IMR-90 (cell line): Measurements from ENCODE around the gene C6orf89. TPM values are rescaled to one million over a fixed set of nuclear protein-coding genes. Genes with fewer than 3 reads are reported as not detected.

Experiments used
- ATAC-seq: fragments of 200-7000 bp; cut with Tn5 transposase; 2 replicates; pipeline ENCODE4 v1.9.1; 2020; ENCODE audit warnings: low read depth, mild to moderate bottlenecking, moderate library complexity
- BruUV-seq: library from RNA; stranded (reverse); fragments of 400-500 nt; replicated peaks from 2 replicates; lab custom pipeline; 2021; lab: Mats Ljungman, UMichigan
- CTCF ChIA-PET: fragments of 300-600 bp; formaldehyde crosslinking; extraction: SDS; loops from one replicate; lab custom pipeline; 2021; ENCODE audit warnings: antibody characterized with exemption; lab: Yijun Ruan, JAX
- POLR2A ChIA-PET: fragments of 300-600 bp; sonication (Branson Sonifier 250); formaldehyde crosslinking; loops from one replicate; lab custom pipeline; 2022; ENCODE audit warnings: antibody characterized with exemption; ENCODE audit not compliant: unreplicated experiment; lab: Charles Lee
- DNase-seq: peaks from one replicate; pipeline ENCODE4 v3.0.0; 2013
- H2AFZ ChIP-seq: replicated peaks from 2 replicates; pipeline ENCODE3; 2013; ENCODE audit warnings: low read length, mild to moderate bottlenecking; ENCODE audit not compliant: poor library complexity
- H2AK5ac ChIP-seq: 2 replicates; pipeline ENCODE4 v1.6.1; 2013; ENCODE audit warnings: low read depth, low read length, inconsistent platforms
- H2AK9ac ChIP-seq: replicated peaks from 2 replicates; pipeline ENCODE3; 2013; ENCODE audit warnings: mild to moderate bottlenecking, low read depth, low read length, moderate library complexity; ENCODE audit not compliant: poor library complexity
- H2BK120ac ChIP-seq: 2 replicates; pipeline ENCODE4 v1.6.1; 2013; ENCODE audit warnings: low read depth, low read length, inconsistent platforms
- H2BK15ac ChIP-seq: 3 replicates; pipeline ENCODE4 v1.6.1; 2013; ENCODE audit warnings: low read depth, low read length, inconsistent platforms
- H2BK20ac ChIP-seq: 2 replicates; pipeline ENCODE4 v1.6.1; 2013; ENCODE audit warnings: low read depth, mild to moderate bottlenecking, inconsistent platforms, low read length, moderate library complexity
- H2BK5ac ChIP-seq: 2 replicates; pipeline ENCODE4 v1.6.1; 2013; ENCODE audit warnings: mild to moderate bottlenecking, low read depth, low read length, inconsistent platforms; ENCODE audit not compliant: poor library complexity, severe bottlenecking
- H3K14ac ChIP-seq: replicated peaks from 2 replicates; pipeline ENCODE4 v1.6.1; 2013; ENCODE audit warnings: low read depth, low read length, inconsistent platforms
- H3K18ac ChIP-seq: 2 replicates; pipeline ENCODE4 v1.6.1; 2013; ENCODE audit warnings: low read depth, low read length, control low read depth
- H3K23ac ChIP-seq: 2 replicates; pipeline ENCODE4 v1.6.1; 2013; ENCODE audit warnings: low read depth, low read length, inconsistent platforms
- H3K27ac ChIP-seq: 2 replicates; pipeline ENCODE4 v1.5.1; 2013; ENCODE audit warnings: mild to moderate bottlenecking, control low read depth, low read length; ENCODE audit not compliant: insufficient read depth
- H3K27me3 ChIP-seq: 2 replicates; pipeline ENCODE4 v1.6.1; 2013; ENCODE audit warnings: low read length; ENCODE audit not compliant: control insufficient read depth, insufficient read depth
- H3K36me3 ChIP-seq: 2 replicates; pipeline ENCODE4 v1.6.1; 2013; ENCODE audit warnings: low read length, mixed read lengths; ENCODE audit not compliant: control insufficient read depth, insufficient read depth
- H3K4ac ChIP-seq: 2 replicates; pipeline ENCODE4 v1.6.1; 2013; ENCODE audit warnings: low read depth, low read length, inconsistent platforms
- H3K4me1 ChIP-seq: 2 replicates; pipeline ENCODE4 v1.6.1; 2013; ENCODE audit warnings: low read length, mixed read lengths; ENCODE audit not compliant: control insufficient read depth, insufficient read depth
- H3K4me2 ChIP-seq: 2 replicates; pipeline ENCODE4 v1.6.1; 2013; ENCODE audit warnings: low read depth, mild to moderate bottlenecking, control low read depth, low read length, moderate library complexity
- H3K4me3 ChIP-seq: 2 replicates; pipeline ENCODE4 v1.5.1; 2013; ENCODE audit warnings: low read depth, mild to moderate bottlenecking, control low read depth, low read length, moderate library complexity; ENCODE audit not compliant: insufficient read depth
- H3K56ac ChIP-seq: 2 replicates; pipeline ENCODE4 v1.6.1; 2013; ENCODE audit warnings: low read length, inconsistent platforms; ENCODE audit not compliant: insufficient read depth; ENCODE audit errors: extremely low read depth
- H3K79me1 ChIP-seq, 2 experiments: 2 replicates each; pipeline ENCODE4 v1.6.1; 2013; ENCODE audit warnings: low read length in 2 of 2, inconsistent platforms in 1 of 2, low read depth in 1 of 2
- H3K9ac ChIP-seq: 2 replicates; pipeline ENCODE4 v1.6.1; 2013; ENCODE audit warnings: low read depth, low read length, control low read depth
- H3K9me1 ChIP-seq: 2 replicates; pipeline ENCODE4 v1.6.1; 2013; ENCODE audit warnings: low read length, inconsistent platforms; ENCODE audit not compliant: insufficient read depth
- H3K9me3 ChIP-seq: 2 replicates; pipeline ENCODE4 v1.6.1; 2013; ENCODE audit warnings: low read length; ENCODE audit not compliant: control insufficient read depth, insufficient read depth
- H4K20me1 ChIP-seq: 2 replicates; pipeline ENCODE4 v1.6.1; 2013; ENCODE audit warnings: low read length, inconsistent platforms; ENCODE audit not compliant: insufficient read depth
- H4K5ac ChIP-seq: 2 replicates; pipeline ENCODE4 v1.6.1; 2013; ENCODE audit warnings: mild to moderate bottlenecking, low read depth, low read length, control low read depth
- H4K8ac ChIP-seq, 2 experiments: 2 replicates each; pipeline ENCODE4 v1.6.1; 2013; ENCODE audit warnings: low read depth in 2 of 2, low read length in 2 of 2, control low read depth in 1 of 2, inconsistent platforms in 1 of 2
- H4K91ac ChIP-seq: 2 replicates; pipeline ENCODE4 v1.6.1; 2013; ENCODE audit warnings: low read depth, low read length, inconsistent platforms; ENCODE audit not compliant: insufficient read depth
- BHLHE40 ChIP-seq: fragments of 150-350 bp; IDR thresholded peaks from 2 replicates; pipeline ENCODE4 v1.6.1; 2016; ENCODE audit warnings: mild to moderate bottlenecking, low read depth, low read length
- CEBPB ChIP-seq: IDR thresholded peaks from 2 replicates; pipeline ENCODE4 v1.6.1; 2012; ENCODE audit warnings: low read depth, low read length, improper control_type of control experiment
- CHD1 ChIP-seq: IDR thresholded peaks from 2 replicates; pipeline ENCODE4 v1.6.1; 2012; ENCODE audit warnings: low read depth, low read length, improper control_type of control experiment
- CTCF ChIP-seq: conservative IDR thresholded peaks from 2 replicates; pipeline ENCODE4 v1.5.1; 2012; ENCODE audit warnings: mild to moderate bottlenecking, low read depth, low read length, improper control_type of control experiment
- ELK1 ChIP-seq: fragments of 150-350 bp; IDR thresholded peaks from 2 replicates; pipeline ENCODE4 v1.6.1; 2016; ENCODE audit warnings: low read depth, mild to moderate bottlenecking, low read length, moderate library complexity, borderline replicate concordance
- FOS ChIP-seq: fragments of 150-350 bp; IDR thresholded peaks from 2 replicates; pipeline ENCODE4 v1.6.1; 2016; ENCODE audit warnings: low read depth, low read length
- MAFK ChIP-seq: IDR thresholded peaks from 2 replicates; pipeline ENCODE4 v1.6.1; 2012; ENCODE audit warnings: low read depth, low read length, improper control_type of control experiment
- MAZ ChIP-seq: IDR thresholded peaks from 2 replicates; pipeline ENCODE4 v1.6.1; 2012; ENCODE audit warnings: low read depth, mild to moderate bottlenecking, low read length, improper control_type of control experiment, moderate library complexity, borderline replicate concordance
- MXI1 ChIP-seq: IDR thresholded peaks from 2 replicates; pipeline ENCODE4 v1.6.1; 2012; ENCODE audit warnings: low read depth, mild to moderate bottlenecking, low read length, moderate library complexity, borderline replicate concordance
- NFE2L2 ChIP-seq: fragments of 150-350 bp; IDR thresholded peaks from 2 replicates; pipeline ENCODE4 v1.6.1; 2016; ENCODE audit warnings: low read depth, mild to moderate bottlenecking, low read length
- POLR2A ChIP-seq: IDR thresholded peaks from 2 replicates; pipeline ENCODE4 v1.6.1; 2012; ENCODE audit warnings: mild to moderate bottlenecking, low read depth, low read length
- RAD21 ChIP-seq: IDR thresholded peaks from 2 replicates; pipeline ENCODE4 v1.6.1; 2012; ENCODE audit warnings: low read length, improper control_type of control experiment
- RCOR1 ChIP-seq: IDR thresholded peaks from 2 replicates; pipeline ENCODE4 v1.6.1; 2012; ENCODE audit warnings: mild to moderate bottlenecking, low read length, improper control_type of control experiment; ENCODE audit not compliant: insufficient replicate concordance
- RFX5 ChIP-seq: IDR thresholded peaks from 2 replicates; pipeline ENCODE4 v1.8.0; 2012; ENCODE audit warnings: low read depth, mild to moderate bottlenecking, low read length, moderate library complexity
- SMC3 ChIP-seq: fragments of 150-350 bp; IDR thresholded peaks from 2 replicates; pipeline ENCODE4 v1.6.1; 2016; ENCODE audit warnings: low read depth, mild to moderate bottlenecking, antibody characterized with exemption, low read length, moderate library complexity
- USF2 ChIP-seq: fragments of 150-350 bp; IDR thresholded peaks from 2 replicates; pipeline ENCODE4 v1.6.1; 2017; ENCODE audit warnings: mild to moderate bottlenecking, antibody characterized with exemption, low read length, low read depth
- WGBS, 2 experiments: methylation state at CpG; one replicate each; pipeline versions ENCODE4 v1.1.5 to v1.1.7; 2013; ENCODE audit warnings: missing lambda C conversion rate in 2 of 2; ENCODE audit not compliant: insufficient read length in 1 of 2; ENCODE audit errors: extremely low coverage in 2 of 2; 5-methylcytosine and 5-hydroxymethylcytosine counted together
- dilution Hi-C: fragments of 300-500 bp; cut with HindIII; formaldehyde crosslinking; loops from one replicate; pipeline ENCODE4 v1.14.3; 2018; ENCODE audit warnings: low sequenced_read_pairs; ENCODE audit not compliant: unreplicated experiment
- in situ Hi-C: fragments of 300-500 bp; cut with MboI; formaldehyde crosslinking; loops from 3 replicates; pipeline ENCODE4 v1.14.3; 2019; ENCODE audit warnings: low sequenced_read_pairs, inconsistent platforms, mixed read lengths
- intact Hi-C: fragments of 100-400 bp; cut with micrococcal nuclease; formaldehyde crosslinking; loops from 2 replicates; pipeline ENCODE4 v1.10.0; 2022
- polyA plus RNA-seq, 3 experiments: library from polyadenylated mRNA; depleted of rRNA; stranded (reverse); fragments of >200 nt; gene quantifications; 2 replicates each; pipeline ENCODE4 v1.2.3, GENCODE V29; 2012; ENCODE audit warnings: low replicate concordance in 1 of 3
- total RNA-seq: library from RNA; depleted of rRNA; stranded (reverse); fragments of >200 nt; gene quantifications from 2 replicates; pipeline ENCODE4 v1.2.3, GENCODE V29; 2012

Gene C6orf89
- total and polyA plus RNA-seq, 2 of the 4 experiments (the other 2 are of a cell fraction): 30.8 to 52.3 TPM

- POLR2A ChIA-PET: no interaction called here
- WGBS, 2 experiments: 99% methylated on average over 8 of the region's 16 CpGs; no CpG with 5 or more reads in 1 of the 2 experiments
Observed at GRCh38 chr6:36968266-36968977, 82.7 kb downstream of the C6orf89 start.

More at GRCh38 chr6:36968266-36968977, 82.7 kb downstream of the C6orf89 start:
- Histone ChIP-seq H3K9me1 (no peaks in the 10 kb centered on the region), H3K4me1 (no peaks in the 10 kb centered on the region), H4K8ac (no peak overlapping the region), H4K20me1 (peaks cover 21% of the 10 kb centered on the region), H3K36me3 (peaks cover 66% of the 10 kb centered on the region), H2AFZ (no peak overlapping the region), H3K14ac (no peak overlapping the region), H3K56ac (no peak overlapping the region), H3K4me2 (no peak overlapping the region), H2BK20ac (no peak overlapping the region), H2AK5ac (no peak overlapping the region), H2BK5ac (no peak overlapping the region), H3K27me3 (no peaks in the 10 kb centered on the region), H3K23ac (no peak overlapping the region), H2BK120ac (no peak overlapping the region), H3K9me3 (no peaks in the 10 kb centered on the region), H4K91ac (no peak overlapping the region), H3K4ac (no peak overlapping the region), H3K9ac (no peak overlapping the region), H3K4me3 (no peak overlapping the region), H4K5ac (no peak overlapping the region), H2AK9ac (no peak overlapping the region), H3K27ac (no peak overlapping the region), H3K79me1 (peaks cover 23 to 27% of the 10 kb centered on the region in 2 experiments; a peak in 3 of 4 replicates), H3K18ac (no peak overlapping the region), H2BK15ac (no peak overlapping the region)
- DNase-seq (no peak), ATAC-seq (no peak)
- CTCF ChIA-PET: no interaction called here
- in situ Hi-C loops: no loop called here
- no peak for TF ChIP-seq MXI1
- TF ChIP-seq RFX5: no peak
- TF ChIP-seq NFE2L2: no peak
- no peak for TF ChIP-seq MAZ
- TF ChIP-seq RCOR1: no peak
- no peak for TF ChIP-seq CEBPB
- TF ChIP-seq BHLHE40: no peak
- no peak for TF ChIP-seq CHD1
- no peak for TF ChIP-seq MAFK
- no peak for TF ChIP-seq CTCF
- TF ChIP-seq ELK1: no peak
- TF ChIP-seq SMC3: no peak
- no peak for TF ChIP-seq USF2
- no peak for TF ChIP-seq POLR2A
- TF ChIP-seq FOS: no peak
- no peak for TF ChIP-seq RAD21
- intact Hi-C loops: no loop called here
- BruUV-seq: TSS peak; percentile 99
- dilution Hi-C loops: no loop called here
